ENCODE results near the gene IL17RD. TPM values are rescaled to one million over a fixed set of nuclear protein-coding genes. Genes with fewer than 3 reads are reported as not detected.

IL17RD gene
- total and polyA plus RNA-seq, 2 of the 13 experiments (the other 11 are each of a cell fraction or from before 2014, with no cell fraction given): 0.28 to 0.31 TPM

DNA sequence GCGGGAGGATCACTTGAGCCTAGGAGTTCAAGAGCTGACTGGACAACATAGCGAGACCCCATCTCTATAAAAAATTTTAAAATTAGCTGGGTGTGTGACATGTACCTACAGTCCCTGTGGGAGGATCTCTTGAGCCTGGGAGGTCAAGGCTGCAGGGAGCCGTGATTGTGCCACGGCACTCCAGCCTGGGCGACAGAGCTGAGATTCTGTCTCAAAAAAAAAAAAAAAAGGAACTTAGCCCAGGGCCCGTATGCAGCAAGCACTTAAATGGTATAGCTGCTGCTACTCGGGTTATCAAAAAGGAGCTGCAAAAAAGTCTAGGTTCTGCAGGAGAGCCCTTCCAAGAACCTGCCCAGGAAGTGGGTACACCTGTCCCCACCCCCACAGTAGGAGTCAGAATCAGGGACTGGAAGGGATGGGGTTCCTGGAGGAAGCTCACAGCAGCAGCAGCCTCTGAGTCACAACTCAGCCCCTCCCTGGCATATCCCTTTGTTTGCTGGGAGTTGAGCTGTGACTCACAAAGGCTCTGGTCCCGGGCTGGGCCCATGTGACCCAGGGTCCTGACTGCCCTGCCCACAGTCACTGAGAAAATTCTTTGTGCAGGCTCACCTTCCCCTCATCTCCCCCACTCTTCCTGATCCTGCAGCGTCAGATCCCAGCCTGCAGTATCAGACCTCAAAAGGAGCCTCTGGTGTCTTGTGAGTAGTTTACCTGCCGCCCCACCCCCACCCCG lies 104.9 kb downstream of the IL17RD start, which contains the start of gene SPATA12 (continued):
- TF ChIP-seq, protein P1, sequence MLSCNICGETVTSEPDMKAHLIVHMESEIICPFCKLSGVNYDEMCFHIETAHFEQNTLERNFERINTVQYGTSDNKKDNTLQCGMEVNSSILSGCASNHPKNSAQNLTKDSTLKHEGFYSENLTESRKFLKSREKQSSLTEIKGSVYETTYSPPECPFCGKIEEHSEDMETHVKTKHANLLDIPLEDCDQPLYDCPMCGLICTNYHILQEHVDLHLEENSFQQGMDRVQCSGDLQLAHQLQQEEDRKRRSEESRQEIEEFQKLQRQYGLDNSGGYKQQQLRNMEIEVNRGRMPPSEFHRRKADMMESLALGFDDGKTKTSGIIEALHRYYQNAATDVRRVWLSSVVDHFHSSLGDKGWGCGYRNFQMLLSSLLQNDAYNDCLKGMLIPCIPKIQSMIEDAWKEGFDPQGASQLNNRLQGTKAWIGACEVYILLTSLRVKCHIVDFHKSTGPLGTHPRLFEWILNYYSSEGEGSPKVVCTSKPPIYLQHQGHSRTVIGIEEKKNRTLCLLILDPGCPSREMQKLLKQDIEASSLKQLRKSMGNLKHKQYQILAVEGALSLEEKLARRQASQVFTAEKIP (CRISPR knock-in tag; IDR thresholded peaks at IDR 0.05; ENCODE audit: borderline replicate concordance): no peak
- TF ChIP-seq NKX3-1 (CRISPR knock-in tag; IDR thresholded peaks at IDR 0.05) (no peak), RXRB (CRISPR knock-in tag; IDR thresholded peaks at IDR 0.05; ENCODE audit: borderline replicate concordance) (peak; percentile 41; the same call in 1 of the 2 replicates), KMT2B (CRISPR knock-in tag; IDR thresholded peaks at IDR 0.05) (no peak), SOX13 (IDR thresholded peaks at IDR 0.05) (peak; percentile 56; the same call in 1 of the 2 replicates), SOX13 (CRISPR knock-in tag; conservative IDR thresholded peaks at IDR 0.05 in 1 of 2, IDR thresholded peaks at IDR 0.05 in 1 of 2) (peak in 1 of 2 experiments; percentile 86; a peak in 2 of 4 replicates), POLR2G (IDR thresholded peaks at IDR 0.05; ENCODE audit: low read depth, low read length) (no peak), TCF7L2 (IDR thresholded peaks at IDR 0.05; ENCODE audit: low read depth, low read length) (no peak), RFX3 (CRISPR knock-in tag; IDR thresholded peaks at IDR 0.05) (no peak), MAF1 (CRISPR knock-in tag; IDR thresholded peaks at IDR 0.05; ENCODE audit: borderline replicate concordance) (no peak), ZNF777 (CRISPR knock-in tag; IDR thresholded peaks at IDR 0.05) (0 out of 2 replicates have a peak, but pooled peaks have one; percentile 23), ASH2L (IDR thresholded peaks at IDR 0.05; ENCODE audit: insufficient read length, low read depth, low read length) (peak; percentile 30), ZNF792 (CRISPR knock-in tag; IDR thresholded peaks at IDR 0.05) (no peak), ZNF20 (CRISPR knock-in tag; IDR thresholded peaks at IDR 0.05) (no peak), ZMYM4 (CRISPR knock-in tag; IDR thresholded peaks at IDR 0.05) (peak; percentile 45; the same call in 1 of the 2 replicates), ZMYM3 (CRISPR knock-in tag; IDR thresholded peaks at IDR 0.05) (peak; percentile 29; the same call in 1 of the 2 replicates), MAZ (IDR thresholded peaks at IDR 0.05; ENCODE audit: borderline replicate concordance, low read depth, low read length) (peak; percentile 62; the same call in 1 of the 2 replicates), MAZ (CRISPR knock-in tag; IDR thresholded peaks at IDR 0.05; ENCODE audit: low read depth) (no peak), SOX5 (CRISPR knock-in tag; IDR thresholded peaks at IDR 0.05; ENCODE audit: borderline replicate concordance) (peak; percentile 93), ZNF235 (CRISPR knock-in tag; IDR thresholded peaks at IDR 0.05; ENCODE audit: borderline replicate concordance) (no peak)
- TF ChIP-seq, protein P2, sequence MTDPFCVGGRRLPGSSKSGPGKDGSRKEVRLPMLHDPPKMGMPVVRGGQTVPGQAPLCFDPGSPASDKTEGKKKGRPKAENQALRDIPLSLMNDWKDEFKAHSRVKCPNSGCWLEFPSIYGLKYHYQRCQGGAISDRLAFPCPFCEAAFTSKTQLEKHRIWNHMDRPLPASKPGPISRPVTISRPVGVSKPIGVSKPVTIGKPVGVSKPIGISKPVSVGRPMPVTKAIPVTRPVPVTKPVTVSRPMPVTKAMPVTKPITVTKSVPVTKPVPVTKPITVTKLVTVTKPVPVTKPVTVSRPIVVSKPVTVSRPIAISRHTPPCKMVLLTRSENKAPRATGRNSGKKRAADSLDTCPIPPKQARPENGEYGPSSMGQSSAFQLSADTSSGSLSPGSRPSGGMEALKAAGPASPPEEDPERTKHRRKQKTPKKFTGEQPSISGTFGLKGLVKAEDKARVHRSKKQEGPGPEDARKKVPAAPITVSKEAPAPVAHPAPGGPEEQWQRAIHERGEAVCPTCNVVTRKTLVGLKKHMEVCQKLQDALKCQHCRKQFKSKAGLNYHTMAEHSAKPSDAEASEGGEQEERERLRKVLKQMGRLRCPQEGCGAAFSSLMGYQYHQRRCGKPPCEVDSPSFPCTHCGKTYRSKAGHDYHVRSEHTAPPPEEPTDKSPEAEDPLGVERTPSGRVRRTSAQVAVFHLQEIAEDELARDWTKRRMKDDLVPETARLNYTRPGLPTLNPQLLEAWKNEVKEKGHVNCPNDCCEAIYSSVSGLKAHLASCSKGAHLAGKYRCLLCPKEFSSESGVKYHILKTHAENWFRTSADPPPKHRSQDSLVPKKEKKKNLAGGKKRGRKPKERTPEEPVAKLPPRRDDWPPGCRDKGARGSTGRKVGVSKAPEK (CRISPR knock-in tag; IDR thresholded peaks at IDR 0.05; ENCODE audit: borderline replicate concordance): no peak
- TF ChIP-seq, protein P3, sequence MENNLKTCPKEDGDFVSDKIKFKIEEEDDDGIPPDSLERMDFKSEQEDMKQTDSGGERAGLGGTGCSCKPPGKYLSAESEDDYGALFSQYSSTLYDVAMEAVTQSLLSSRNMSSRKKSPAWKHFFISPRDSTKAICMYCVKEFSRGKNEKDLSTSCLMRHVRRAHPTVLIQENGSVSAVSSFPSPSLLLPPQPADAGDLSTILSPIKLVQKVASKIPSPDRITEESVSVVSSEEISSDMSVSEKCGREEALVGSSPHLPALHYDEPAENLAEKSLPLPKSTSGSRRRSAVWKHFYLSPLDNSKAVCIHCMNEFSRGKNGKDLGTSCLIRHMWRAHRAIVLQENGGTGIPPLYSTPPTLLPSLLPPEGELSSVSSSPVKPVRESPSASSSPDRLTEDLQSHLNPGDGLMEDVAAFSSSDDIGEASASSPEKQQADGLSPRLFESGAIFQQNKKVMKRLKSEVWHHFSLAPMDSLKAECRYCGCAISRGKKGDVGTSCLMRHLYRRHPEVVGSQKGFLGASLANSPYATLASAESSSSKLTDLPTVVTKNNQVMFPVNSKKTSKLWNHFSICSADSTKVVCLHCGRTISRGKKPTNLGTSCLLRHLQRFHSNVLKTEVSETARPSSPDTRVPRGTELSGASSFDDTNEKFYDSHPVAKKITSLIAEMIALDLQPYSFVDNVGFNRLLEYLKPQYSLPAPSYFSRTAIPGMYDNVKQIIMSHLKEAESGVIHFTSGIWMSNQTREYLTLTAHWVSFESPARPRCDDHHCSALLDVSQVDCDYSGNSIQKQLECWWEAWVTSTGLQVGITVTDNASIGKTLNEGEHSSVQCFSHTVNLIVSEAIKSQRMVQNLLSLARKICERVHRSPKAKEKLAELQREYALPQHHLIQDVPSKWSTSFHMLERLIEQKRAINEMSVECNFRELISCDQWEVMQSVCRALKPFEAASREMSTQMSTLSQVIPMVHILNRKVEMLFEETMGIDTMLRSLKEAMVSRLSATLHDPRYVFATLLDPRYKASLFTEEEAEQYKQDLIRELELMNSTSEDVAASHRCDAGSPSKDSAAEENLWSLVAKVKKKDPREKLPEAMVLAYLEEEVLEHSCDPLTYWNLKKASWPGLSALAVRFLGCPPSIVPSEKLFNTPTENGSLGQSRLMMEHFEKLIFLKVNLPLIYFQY (CRISPR knock-in tag; IDR thresholded peaks at IDR 0.05; ENCODE audit: borderline replicate concordance): peak; percentile 72; the same call in 1 of the 2 replicates

All from HepG2 (cell line).